Bronchial epithelial cell (primary cell): ENCODE data around the gene MUC20. TPM values are rescaled to one million over a fixed set of nuclear protein-coding genes. Genes with fewer than 3 reads are reported as not detected.
"Not testable (repeated sequence)": the region's sequence is repeated elsewhere in the genome, so short reads cannot be mapped to it uniquely, and the experiment has no call there.

Experiments used
- DNase-seq: peaks from one replicate; pipeline ENCODE4 v3.0.0-alpha.2; 2010; ENCODE audit warnings: low read depth
- FAIRE-seq: peaks from 2 replicates; lab custom pipeline; 2011; peaks lifted over from hg19 to GRCh38; lab: Jason Lieb, UNC
- H3K27me3 ChIP-seq: 2 replicates; pipeline ENCODE4 v1.5.1; 2011; ENCODE audit warnings: low read length; ENCODE audit not compliant: control insufficient read depth, insufficient read depth
- H3K36me3 ChIP-seq: 2 replicates; pipeline ENCODE4 v1.5.1; 2011; ENCODE audit warnings: low read length; ENCODE audit not compliant: control insufficient read depth, insufficient read depth
- H3K4me3 ChIP-seq: 2 replicates; pipeline ENCODE4 v1.5.1; 2011; ENCODE audit warnings: mild to moderate bottlenecking, low read depth, low read length, control low read depth
- total RNA-seq: library from RNA; depleted of rRNA; stranded (reverse); fragments of >200 nt; gene quantifications from 2 replicates; pipeline ENCODE4 v1.2.1, GENCODE V29; 2014
- TF ChIP-seq, protein P1 (sequence below): IDR thresholded peaks from 2 replicates; pipeline ENCODE4 v1.5.1; 2011; ENCODE audit warnings: mild to moderate bottlenecking, moderate library complexity, low read length, control low read depth, inconsistent platforms; ENCODE audit not compliant: insufficient read depth, severe bottlenecking

The MUC20 gene
- total RNA-seq, 1 donor from 2014 or later, result 1.6 TPM

DNA sequence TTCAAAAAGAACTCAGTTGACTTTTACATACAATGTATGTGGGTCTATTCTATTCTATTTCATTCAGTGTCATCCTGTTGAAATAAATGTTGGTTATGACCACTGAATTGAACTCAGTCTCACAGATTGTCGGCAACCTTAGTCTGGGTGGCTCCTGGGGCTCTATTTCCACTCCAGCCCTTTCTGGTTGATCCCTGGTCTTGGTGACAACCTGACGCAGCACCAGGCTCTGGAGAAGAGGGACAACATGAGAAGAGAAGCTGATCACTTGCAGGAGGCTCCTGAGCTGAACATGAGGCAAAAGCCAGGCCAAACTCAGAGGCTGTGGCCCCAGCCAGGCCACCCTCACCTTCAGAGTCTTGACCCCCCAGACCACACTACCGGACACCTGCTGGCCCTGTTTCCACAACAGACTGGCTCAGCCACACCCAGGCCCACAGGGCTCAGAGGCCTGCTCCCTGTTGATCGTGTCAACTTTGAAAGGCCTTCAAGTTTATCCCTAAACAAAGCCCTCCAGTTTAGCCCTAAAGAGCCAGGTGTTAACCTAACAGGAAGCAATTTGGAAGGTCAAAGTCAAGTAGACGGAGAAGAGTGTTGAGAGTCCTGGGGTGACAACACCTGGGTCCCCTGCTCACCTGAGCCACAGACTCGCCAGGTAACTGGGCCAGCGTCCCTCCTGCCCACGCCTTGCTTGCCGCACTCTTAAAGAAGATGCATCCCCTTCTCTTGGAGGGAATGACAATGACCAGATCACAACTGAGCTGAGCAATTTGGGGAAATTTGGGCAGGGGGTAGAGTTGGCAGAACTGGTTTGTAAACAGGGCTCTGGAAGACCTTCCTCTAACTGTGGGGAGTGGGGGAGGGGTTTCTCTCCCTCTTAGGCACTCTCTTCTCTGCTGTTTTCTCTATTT is 15.4 kb upstream of the MUC20 start:
- H3K36me3 ChIP-seq, result no peaks in the 10 kb centered on the region
- H3K4me3 ChIP-seq, result no peak overlapping the region
- TF ChIP-seq, protein P1, sequence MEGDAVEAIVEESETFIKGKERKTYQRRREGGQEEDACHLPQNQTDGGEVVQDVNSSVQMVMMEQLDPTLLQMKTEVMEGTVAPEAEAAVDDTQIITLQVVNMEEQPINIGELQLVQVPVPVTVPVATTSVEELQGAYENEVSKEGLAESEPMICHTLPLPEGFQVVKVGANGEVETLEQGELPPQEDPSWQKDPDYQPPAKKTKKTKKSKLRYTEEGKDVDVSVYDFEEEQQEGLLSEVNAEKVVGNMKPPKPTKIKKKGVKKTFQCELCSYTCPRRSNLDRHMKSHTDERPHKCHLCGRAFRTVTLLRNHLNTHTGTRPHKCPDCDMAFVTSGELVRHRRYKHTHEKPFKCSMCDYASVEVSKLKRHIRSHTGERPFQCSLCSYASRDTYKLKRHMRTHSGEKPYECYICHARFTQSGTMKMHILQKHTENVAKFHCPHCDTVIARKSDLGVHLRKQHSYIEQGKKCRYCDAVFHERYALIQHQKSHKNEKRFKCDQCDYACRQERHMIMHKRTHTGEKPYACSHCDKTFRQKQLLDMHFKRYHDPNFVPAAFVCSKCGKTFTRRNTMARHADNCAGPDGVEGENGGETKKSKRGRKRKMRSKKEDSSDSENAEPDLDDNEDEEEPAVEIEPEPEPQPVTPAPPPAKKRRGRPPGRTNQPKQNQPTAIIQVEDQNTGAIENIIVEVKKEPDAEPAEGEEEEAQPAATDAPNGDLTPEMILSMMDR, result no peak
- DNase-seq, result no peak
- H3K27me3 ChIP-seq, result no peaks in the 10 kb centered on the region
- FAIRE-seq, result no peak

GRCh38 chr3:195708061-195708460 is 12.7 kb upstream of the MUC20 start:
- no peak overlapping the region for H3K4me3 ChIP-seq
- DNase-seq (no peak), FAIRE-seq (no peak)
- TF ChIP-seq, protein P1, result no peak
- H3K36me3 ChIP-seq, result no peaks in the 10 kb centered on the region
- H3K27me3 ChIP-seq, result peaks cover 1% of the 10 kb centered on the region

DNA sequence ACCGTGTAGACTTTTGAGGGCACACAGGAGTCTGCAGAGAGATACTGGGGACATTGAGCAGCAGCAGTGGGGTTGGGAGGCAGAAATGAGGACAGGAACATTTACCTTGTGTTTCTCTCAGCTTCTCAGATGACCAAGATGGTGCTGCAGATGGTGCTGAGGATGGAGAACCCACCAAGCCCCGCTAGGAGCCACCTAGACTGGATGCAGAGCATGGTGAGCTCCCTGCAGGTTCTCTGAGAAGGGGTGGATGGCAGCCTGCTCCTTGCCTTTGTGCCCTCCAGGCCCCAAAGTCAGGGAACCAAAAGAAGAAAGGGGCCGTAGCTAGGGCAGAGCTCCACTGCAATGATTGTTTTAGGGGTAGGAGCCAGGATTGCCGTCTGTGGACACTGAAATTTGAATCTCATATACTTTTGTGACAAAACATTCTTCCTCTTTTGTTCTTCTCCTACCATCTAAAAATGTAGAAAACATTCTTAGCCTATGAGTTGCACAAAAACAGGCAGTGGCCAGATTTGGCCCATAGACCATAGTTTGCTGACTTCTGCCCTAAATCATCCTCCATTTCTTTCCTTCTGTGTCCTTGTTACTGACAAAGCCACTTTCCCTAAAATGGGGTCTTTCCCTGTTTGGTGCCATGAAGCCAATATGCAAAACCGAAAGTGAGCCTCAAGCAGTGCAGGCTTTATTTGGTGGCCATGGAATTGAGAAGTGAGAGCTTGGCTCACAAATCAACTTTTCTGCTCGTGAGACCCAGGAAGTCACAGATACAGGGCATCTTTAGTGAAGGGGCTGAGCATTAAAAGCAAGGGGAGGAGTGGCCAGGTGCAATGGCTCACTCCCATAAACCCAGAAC is 11.9 kb upstream of the MUC20 start:
- Histone ChIP-seq H3K27me3 (peaks cover 1% of the 10 kb centered on the region), H3K4me3 (no peak overlapping the region), H3K36me3 (no peaks in the 10 kb centered on the region)
- DNase-seq (no peak), FAIRE-seq (no peak)
- TF ChIP-seq, protein P1, result no peak

DNA sequence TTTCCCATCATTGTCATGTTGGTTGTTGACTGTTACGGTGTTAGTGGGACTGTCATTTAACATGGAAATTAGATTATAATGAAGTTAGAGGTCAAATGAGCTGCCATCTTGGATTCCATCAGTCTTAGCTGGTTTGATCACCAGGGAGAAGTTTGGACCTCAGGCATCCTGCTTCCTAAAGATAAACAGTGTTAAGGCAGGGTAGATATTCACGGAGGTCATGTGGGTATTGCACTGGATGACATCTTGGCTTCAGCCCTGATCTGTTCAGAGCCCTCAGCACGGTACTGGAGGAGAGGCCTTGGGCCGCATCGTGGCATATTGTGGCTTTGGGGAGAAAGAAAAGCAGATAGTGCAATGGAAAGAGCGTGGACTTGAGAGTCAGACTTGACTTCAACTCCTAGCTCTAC is 11.1 kb upstream of the MUC20 start:
- TF ChIP-seq, protein P1, result no peak
- Histone ChIP-seq H3K27me3 (peaks cover 4% of the 10 kb centered on the region), H3K36me3 (no peaks in the 10 kb centered on the region), H3K4me3 (no peak overlapping the region)
- no peak for FAIRE-seq
- no peak for DNase-seq

DNA sequence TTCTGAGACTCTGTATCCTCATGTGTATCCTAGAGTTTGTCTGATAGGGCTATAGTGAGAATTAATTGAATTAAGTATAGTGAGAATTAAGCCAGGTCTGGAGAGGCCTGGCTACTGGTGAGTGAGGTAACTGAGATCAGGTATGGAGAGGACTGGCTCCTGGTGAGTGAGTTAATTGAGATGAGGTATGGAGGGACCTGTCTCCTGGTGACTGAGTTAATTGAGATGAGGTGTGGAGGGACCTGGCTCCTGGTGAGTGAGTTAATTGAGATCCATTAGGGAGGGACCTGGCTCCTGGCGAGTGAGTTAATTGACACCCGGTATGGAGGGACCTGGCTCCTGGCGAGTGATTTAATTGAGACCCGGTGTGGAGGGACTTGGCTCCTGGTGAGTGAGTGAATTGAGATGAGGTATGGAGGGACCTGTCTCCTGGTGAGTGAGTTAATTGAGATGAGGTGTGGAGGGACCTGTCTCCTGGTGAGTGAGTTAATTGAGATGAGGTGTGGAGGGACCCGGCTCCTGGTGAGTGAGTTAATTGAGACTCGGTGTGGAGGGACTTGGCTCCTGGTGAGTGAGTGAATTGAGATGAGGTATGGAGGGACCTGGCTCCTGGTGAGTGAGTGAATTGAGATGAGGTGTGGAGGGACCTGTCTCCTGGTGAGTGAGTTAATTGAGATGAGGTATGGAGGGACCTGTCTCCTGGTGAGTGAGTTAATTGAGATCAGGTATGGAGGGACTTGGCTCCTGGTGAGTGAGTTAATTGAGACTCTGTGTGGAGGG is 10.5 kb upstream of the MUC20 start:
- not testable (repeated sequence) for DNase-seq, H3K27me3 ChIP-seq, H3K4me3 ChIP-seq, H3K36me3 ChIP-seq
- FAIRE-seq, result peak; percentile 91

DNA sequence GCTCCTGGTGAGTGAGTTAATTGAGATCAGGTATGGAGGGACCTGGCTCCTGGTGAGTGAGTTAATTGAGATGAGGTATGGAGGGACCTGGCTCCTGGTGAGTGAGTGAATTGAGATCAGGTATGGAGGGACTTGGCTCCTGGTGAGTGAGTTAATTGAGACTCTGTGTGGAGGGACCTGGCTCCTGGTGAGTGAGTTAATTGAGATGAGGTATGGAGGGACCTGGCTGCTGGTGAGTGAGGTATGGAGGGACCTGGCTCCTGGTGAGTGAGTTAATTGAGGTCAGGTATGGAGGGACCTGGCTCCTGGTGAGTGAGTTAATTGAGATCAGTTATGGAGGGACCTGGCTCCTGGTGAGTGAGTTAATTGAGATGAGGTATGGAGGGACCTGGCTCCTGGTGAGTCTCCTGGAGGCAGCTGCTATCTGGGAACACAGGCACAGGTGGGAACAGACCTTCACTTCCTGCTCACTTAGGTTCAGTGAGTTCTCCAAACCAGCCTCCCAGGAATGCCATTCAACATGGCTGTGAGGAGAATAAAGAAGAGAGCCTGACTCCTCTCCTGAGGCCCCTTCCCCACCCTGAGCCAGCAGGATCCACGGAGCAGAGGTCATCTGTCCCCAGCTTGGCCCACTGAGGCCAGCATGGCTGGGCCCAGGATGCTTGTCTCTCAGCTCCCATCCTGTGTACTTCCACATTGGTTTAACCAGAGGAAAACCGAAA is 9.5 kb upstream of the MUC20 start:
- H3K27me3 ChIP-seq, H3K4me3 ChIP-seq, H3K36me3 ChIP-seq: not testable (repeated sequence)

More for the DNA sequence above, 9.5 kb upstream of the MUC20 start:
- DNase-seq, FAIRE-seq: not testable (repeated sequence)
